Activated naive CD4-positive, alpha-beta T cell treated with anti-CD3 and anti-CD28 coated beads for 36 hours (primary cell): ENCODE data around the gene SLC37A1. TPM values are rescaled to one million over a fixed set of nuclear protein-coding genes. Genes with fewer than 3 reads are reported as not detected.
"Not testable (repeated sequence)": the region's sequence is repeated elsewhere in the genome, so short reads cannot be mapped to it uniquely, and the experiment has no call there.

Source experiments
- CTCF ChIA-PET: fragments of 350-600 bp; sonication (Branson Sonifier 250); formaldehyde crosslinking; loops from one replicate; lab custom pipeline; 2021; ENCODE audit warnings: antibody characterized with exemption; lab: Charles Lee
- DNase-seq: peaks from one replicate; pipeline ENCODE4 v3.0.0-alpha.2; 2020
- H3K27ac Mint-ChIP-seq: one replicate; pipeline ENCODE4 v1.8.0; 2021; ENCODE audit warnings: mild to moderate bottlenecking, mixed read lengths
- H3K27me3 Mint-ChIP-seq: one replicate; pipeline ENCODE4 v1.8.0; 2021; ENCODE audit warnings: low read depth, mixed read lengths
- H3K36me3 Mint-ChIP-seq: one replicate; pipeline ENCODE4 v1.8.0; 2021; ENCODE audit warnings: low read depth, mixed read lengths
- H3K4me1 Mint-ChIP-seq: one replicate; pipeline ENCODE4 v1.8.0; 2021; ENCODE audit warnings: low read depth, mixed read lengths
- H3K4me3 Mint-ChIP-seq: one replicate; pipeline ENCODE4 v1.8.0; 2021; ENCODE audit warnings: mild to moderate bottlenecking, moderate library complexity, mixed read lengths
- H3K9me3 Mint-ChIP-seq: one replicate; pipeline ENCODE4 v1.8.0; 2021; ENCODE audit warnings: mixed read lengths
- intact Hi-C: fragments of 100-400 bp; cut with micrococcal nuclease; formaldehyde crosslinking; loops from one replicate; pipeline ENCODE4 v1.15.1; 2023
- total RNA-seq, 2 experiments: library from RNA; stranded (reverse); gene quantifications; one replicate each; pipeline ENCODE4 v1.2.3, GENCODE V29; 2021

The SLC37A1 gene
- 10 to 100 TPM; 18.4 to 18.7 TPM for total RNA-seq

GRCh38 chr21:42513151-42513984 lies at the start of gene SLC37A1:
SLC37A1 (plus strand) TSS chr21:42513852; CDS start chr21:42518455, 4,603 bp downstream.
- peak; percentile 43 for DNase-seq
- CTCF ChIA-PET: no interaction called here
- H3K27me3 Mint-ChIP-seq: no peaks in the 10 kb centered on the region
- intact Hi-C loops: loop anchor here (5.0 kb wide), 1 partner anchor 99 kb away; no protein-coding TSS in a partner anchor
- no peaks in the 10 kb centered on the region for H3K9me3 Mint-ChIP-seq
- peaks cover 13% of the 10 kb centered on the region for H3K36me3 Mint-ChIP-seq
- H3K27ac Mint-ChIP-seq: peak within 1 kb of the TSS; percentile 84
- peaks cover 29% of the 10 kb centered on the region for H3K4me1 Mint-ChIP-seq
- H3K4me3 Mint-ChIP-seq: peak within 1 kb of the TSS; percentile 87

GRCh38 chr21:42463861-42464515 lies 49.7 kb upstream of the SLC37A1 start:
- H3K27ac Mint-ChIP-seq: peak overlapping the region; percentile 77
- CTCF ChIA-PET: interaction anchor here (0.7 to 1.0 kb wide), 2 partner anchors 15 to 19 kb away, joined by 3 to 4 read pairs; no protein-coding TSS in a partner anchor
- intact Hi-C loops: loop anchor here (2.0 to 10.0 kb wide), 3 partner anchors 33 to 371 kb away; partner anchors contain the start of gene RSPH1
- peak; percentile 80 for DNase-seq
- H3K4me3 Mint-ChIP-seq: peak overlapping the region; percentile 53
- H3K4me1 Mint-ChIP-seq: peaks cover 56% of the 10 kb centered on the region
- H3K9me3 Mint-ChIP-seq: no peaks in the 10 kb centered on the region
- no peaks in the 10 kb centered on the region for H3K27me3 Mint-ChIP-seq
- no peaks in the 10 kb centered on the region for H3K36me3 Mint-ChIP-seq

GRCh38 chr21:42465008-42465802 lies 48.4 kb upstream of the SLC37A1 start:
- no peaks in the 10 kb centered on the region for H3K9me3 Mint-ChIP-seq
- no peaks in the 10 kb centered on the region for H3K36me3 Mint-ChIP-seq
- peak overlapping the region; percentile 0 for H3K27ac Mint-ChIP-seq
- CTCF ChIA-PET: interaction anchor here (0.8 kb wide), 1 partner anchor 15 kb away, joined by 3 read pairs; no protein-coding TSS in a partner anchor
- intact Hi-C loops: loop anchor here (2.0 to 10.0 kb wide), 2 partner anchors 32 to 370 kb away; partner anchors contain the start of gene RSPH1
- no peak overlapping the region for H3K4me3 Mint-ChIP-seq
- H3K27me3 Mint-ChIP-seq: no peaks in the 10 kb centered on the region
- H3K4me1 Mint-ChIP-seq: peaks cover 51% of the 10 kb centered on the region
- DNase-seq: no peak

GRCh38 chr21:42465803-42466127 lies 47.9 kb upstream of the SLC37A1 start:
- Mint-ChIP-seq H3K27me3 (no peaks in the 10 kb centered on the region), H3K9me3 (no peaks in the 10 kb centered on the region), H3K36me3 (no peaks in the 10 kb centered on the region), H3K4me1 (peaks cover 46% of the 10 kb centered on the region), H3K27ac (no peak overlapping the region), H3K4me3 (no peak overlapping the region)
- CTCF ChIA-PET: no interaction called here
- no peak for DNase-seq
- intact Hi-C loops: loop anchor here (2.0 to 10.0 kb wide), 2 partner anchors 31 to 369 kb away; partner anchors contain the start of gene RSPH1

- peaks cover 36% of the 10 kb centered on the region for H3K4me1 Mint-ChIP-seq
- H3K9me3 Mint-ChIP-seq: no peaks in the 10 kb centered on the region
- CTCF ChIA-PET: interaction anchor here (0.6 to 1.6 kb wide), 6 partner anchors 10 to 26 kb away, joined by 3 to 5 read pairs (median 4); no protein-coding TSS in a partner anchor
- no peaks in the 10 kb centered on the region for H3K36me3 Mint-ChIP-seq
- H3K27ac Mint-ChIP-seq: no peak overlapping the region
- intact Hi-C loops: loop anchor here (10.0 kb wide), 1 partner anchor 368 kb away; no protein-coding TSS in a partner anchor
- DNase-seq: no peak
- no peaks in the 10 kb centered on the region for H3K27me3 Mint-ChIP-seq
- H3K4me3 Mint-ChIP-seq: no peak overlapping the region
Measured at GRCh38 chr21:42466700-42467099, 47.0 kb upstream of the SLC37A1 start.

- Mint-ChIP-seq H3K27me3 (no peaks in the 10 kb centered on the region), H3K4me3 (no peak overlapping the region), H3K36me3 (no peaks in the 10 kb centered on the region), H3K27ac (no peak overlapping the region), H3K9me3 (no peaks in the 10 kb centered on the region), H3K4me1 (peaks cover 30% of the 10 kb centered on the region)
- peak; percentile 35 for DNase-seq
- intact Hi-C loops: loop anchor here (10.0 kb wide), 1 partner anchor 367 kb away; no protein-coding TSS in a partner anchor
- CTCF ChIA-PET: interaction anchor here (0.6 to 1.6 kb wide), 6 partner anchors 10 to 26 kb away, joined by 3 to 5 read pairs (median 4); no protein-coding TSS in a partner anchor
Measured at GRCh38 chr21:42467140-42467983, 46.3 kb upstream of the SLC37A1 start.

GRCh38 chr21:42468491-42469131 lies 45.0 kb upstream of the SLC37A1 start:
- Mint-ChIP-seq H3K36me3 (no peaks in the 10 kb centered on the region), H3K27me3 (no peaks in the 10 kb centered on the region), H3K27ac (no peak overlapping the region), H3K4me3 (no peak overlapping the region), H3K9me3 (no peaks in the 10 kb centered on the region), H3K4me1 (peaks cover 19% of the 10 kb centered on the region)
- no peak for DNase-seq
- intact Hi-C loops: loop anchor here (10.0 kb wide), 1 partner anchor 366 kb away; no protein-coding TSS in a partner anchor
- CTCF ChIA-PET: interaction anchor here (0.8 to 1.3 kb wide), 2 partner anchors 9 to 155 kb away, joined by 3 read pairs; no protein-coding TSS in a partner anchor

- Mint-ChIP-seq H3K4me3 (no peak overlapping the region), H3K36me3 (no peaks in the 10 kb centered on the region), H3K27me3 (no peaks in the 10 kb centered on the region), H3K9me3 (no peaks in the 10 kb centered on the region), H3K27ac (no peak overlapping the region), H3K4me1 (peaks cover 13% of the 10 kb centered on the region)
- CTCF ChIA-PET: interaction anchor here (0.8 to 1.3 kb wide), 2 partner anchors 10 to 154 kb away, joined by 3 read pairs; no protein-coding TSS in a partner anchor
- intact Hi-C loops: loop anchor here (10.0 kb wide), 1 partner anchor 366 kb away; no protein-coding TSS in a partner anchor
- no peak for DNase-seq
Measured at GRCh38 chr21:42469272-42469671, 44.4 kb upstream of the SLC37A1 start.

- not testable (repeated sequence) for H3K4me3 Mint-ChIP-seq, H3K4me1 Mint-ChIP-seq
- intact Hi-C loops: loop anchor here (10.0 kb wide), 1 partner anchor 365 kb away; no protein-coding TSS in a partner anchor
Measured at GRCh38 chr21:42469726-42470125, 43.9 kb upstream of the SLC37A1 start.

GRCh38 chr21:42471206-42471605 lies 42.4 kb upstream of the SLC37A1 start:
- CTCF ChIA-PET: no interaction called here

More at GRCh38 chr21:42469726-42470125, 43.9 kb upstream of the SLC37A1 start:
- H3K27me3 Mint-ChIP-seq, CTCF ChIA-PET, H3K9me3 Mint-ChIP-seq, H3K36me3 Mint-ChIP-seq, DNase-seq, H3K27ac Mint-ChIP-seq: not testable (repeated sequence)

More at GRCh38 chr21:42471206-42471605, 42.4 kb upstream of the SLC37A1 start:
- H3K27me3 Mint-ChIP-seq: no peaks in the 10 kb centered on the region
- no peaks in the 10 kb centered on the region for H3K9me3 Mint-ChIP-seq
- no peak overlapping the region for H3K4me3 Mint-ChIP-seq
- no peak overlapping the region for H3K27ac Mint-ChIP-seq
- intact Hi-C loops: no loop called here
- H3K36me3 Mint-ChIP-seq: no peaks in the 10 kb centered on the region
- H3K4me1 Mint-ChIP-seq: no peaks in the 10 kb centered on the region
- no peak for DNase-seq
